H1 (cell line): Measurements from ENCODE around the gene FIGNL1. TPM values are rescaled to one million over a fixed set of nuclear protein-coding genes. Genes with fewer than 3 reads are reported as not detected.

ENCODE experiments used
- SUZ12 ChIP-seq: fragments of 200-600 bp; sonication (generic); IDR thresholded peaks from 2 replicates; pipeline ENCODE4 v1.6.1; 2012; ENCODE audit warnings: mild to moderate bottlenecking, inconsistent platforms, low read length, moderate library complexity, mixed read lengths
- TBP ChIP-seq: IDR thresholded peaks from 2 replicates; pipeline ENCODE4 v1.6.1; 2011; ENCODE audit warnings: low read depth, low read length, improper control_type of control experiment
- polyA plus RNA-seq, 7 experiments: library from polyadenylated mRNA; depleted of rRNA in 3 of 7; stranded (reverse) in 5 of 7; unstranded in 2 of 7; fragments of >200 nt in 5 of 7; fragments of 200-250 nt in 2 of 7; gene quantifications; 1 replicate in 5 of 7; 2 replicates in 1 of 7; 4 replicates in 1 of 7; pipeline versions ENCODE4 v1.2.1 to v1.2.3, GENCODE V29; 2011 to 2013; ENCODE audit warnings: missing spikeins in 2 of 7, mixed read lengths in 2 of 7
- total RNA-seq: library from RNA; stranded (reverse); fragmentation: NEBNext Ultra II Directional; extraction: Animal tissue kit (Norgen Biotek cat#: 25700); gene quantifications from 2 replicates; pipeline ENCODE4 v1.2.1, GENCODE V29; 2021

FIGNL1 gene
- total and polyA plus RNA-seq, 2 of the 8 experiments (the other 6 are each of a cell fraction or from before 2014, with no cell fraction given): 6.5 to 9.9 TPM

DNA sequence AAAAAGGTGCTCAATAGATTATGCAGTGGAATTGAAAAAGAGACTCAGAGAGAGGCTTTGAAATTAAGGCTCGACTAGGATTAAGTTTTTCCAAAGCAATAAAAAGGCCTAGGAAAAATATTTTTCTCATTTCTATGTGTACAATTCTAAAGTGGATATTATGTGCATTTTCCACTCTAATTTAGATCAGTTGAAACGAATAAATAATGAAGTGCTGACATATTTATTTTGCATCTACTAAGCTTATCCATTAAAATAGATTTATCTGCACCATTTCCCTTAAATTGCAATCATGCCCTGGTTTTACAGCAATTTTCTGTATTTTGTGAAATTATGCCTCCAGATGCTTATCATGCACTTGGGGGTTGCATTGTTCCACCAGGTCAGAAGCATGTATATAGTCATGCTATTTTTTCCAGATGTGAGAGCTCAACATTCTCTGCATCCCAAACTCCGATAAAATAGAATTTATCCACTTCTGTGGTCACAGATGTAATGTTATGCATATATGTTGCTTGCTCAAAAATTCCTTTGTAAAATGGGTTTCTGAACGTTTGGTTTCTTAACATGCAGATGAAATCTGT is 18.3 kb downstream of the FIGNL1 start (continued):
- no peak for TF ChIP-seq TBP
- TF ChIP-seq SUZ12: no peak
